ENCODE data around the gene PCDHA9. TPM values are rescaled to one million over a fixed set of nuclear protein-coding genes. Genes with fewer than 3 reads are reported as not detected.
A peak's percentile ranks its signal among the peaks of the same experiment; 100 is the strongest.

The PCDHA9 gene
- total RNA-seq, 2 donors from 2014 or later, result 1.3 to 3.3 TPM

DNA sequence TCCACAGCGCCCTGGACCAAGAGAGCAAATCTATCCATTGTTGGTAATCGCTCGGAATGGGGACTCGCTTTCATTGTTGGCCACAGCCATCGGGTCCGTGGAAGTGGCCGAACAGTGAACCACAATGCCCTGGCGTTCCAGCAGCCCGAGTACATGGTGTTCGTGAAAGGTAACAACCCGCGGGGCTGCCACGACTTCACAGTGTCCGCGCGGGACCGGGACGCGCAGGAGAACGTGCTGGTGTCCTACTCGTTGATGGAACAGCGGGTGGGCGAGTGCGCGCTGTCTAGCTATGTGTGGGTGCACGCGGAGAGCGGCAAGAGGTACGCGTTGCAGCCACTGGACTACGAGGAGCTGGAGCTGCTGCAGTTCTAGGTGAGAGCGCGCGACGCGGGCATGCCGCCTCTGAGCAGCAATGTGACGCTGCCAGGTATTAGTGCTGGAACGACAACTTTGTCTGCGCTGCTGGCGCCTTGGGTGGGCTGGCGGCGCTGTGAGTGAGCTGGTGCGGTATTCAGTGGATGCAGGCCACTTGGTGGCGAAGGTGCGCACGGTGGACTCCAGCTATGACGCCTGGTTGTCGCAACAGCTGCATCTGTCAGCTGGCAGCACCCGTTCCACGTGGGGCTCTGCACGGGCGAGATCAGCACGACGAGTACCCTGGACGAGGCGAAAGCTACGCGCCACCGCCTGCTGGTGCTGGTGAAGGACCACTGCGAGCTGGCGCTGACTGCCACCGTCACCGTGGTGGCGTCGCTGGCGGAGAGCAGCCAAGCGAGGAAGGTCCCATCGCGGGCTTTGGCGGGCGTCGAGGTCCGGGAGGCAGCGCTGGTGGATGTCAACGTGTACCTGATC lies 14.5 kb downstream of the PCDHA9 start:
- no peaks in the 10 kb centered on the region for H3K36me3 ChIP-seq (replicated peaks in 1 of 2; ENCODE audit: insufficient read depth in 1 of 2, low read depth in 2 of 2)
- TF ChIP-seq CTCF (IDR thresholded peaks at IDR 0.05), result no peak
- no peak for TF ChIP-seq POLR2A (IDR thresholded peaks at IDR 0.05)
- H3K27ac ChIP-seq, result no peak overlapping the region
- 27 to 52% methylated on average over 20 to 74 of the region's 76 CpGs for WGBS, 2 donors
- DNase-seq (no peak), ATAC-seq (no peak)
- peaks cover 0 to 37% (median under 1%) of the 10 kb centered on the region in 3 donors for H3K9me3 ChIP-seq
- H3K27me3 ChIP-seq, result no peaks in the 10 kb centered on the region
- peaks cover 2% of the 10 kb centered on the region for H3K4me1 ChIP-seq
- no peak overlapping the region for H3K4me3 ChIP-seq
- intact Hi-C loops (cut with DNase I), result no loop called here

DNA sequence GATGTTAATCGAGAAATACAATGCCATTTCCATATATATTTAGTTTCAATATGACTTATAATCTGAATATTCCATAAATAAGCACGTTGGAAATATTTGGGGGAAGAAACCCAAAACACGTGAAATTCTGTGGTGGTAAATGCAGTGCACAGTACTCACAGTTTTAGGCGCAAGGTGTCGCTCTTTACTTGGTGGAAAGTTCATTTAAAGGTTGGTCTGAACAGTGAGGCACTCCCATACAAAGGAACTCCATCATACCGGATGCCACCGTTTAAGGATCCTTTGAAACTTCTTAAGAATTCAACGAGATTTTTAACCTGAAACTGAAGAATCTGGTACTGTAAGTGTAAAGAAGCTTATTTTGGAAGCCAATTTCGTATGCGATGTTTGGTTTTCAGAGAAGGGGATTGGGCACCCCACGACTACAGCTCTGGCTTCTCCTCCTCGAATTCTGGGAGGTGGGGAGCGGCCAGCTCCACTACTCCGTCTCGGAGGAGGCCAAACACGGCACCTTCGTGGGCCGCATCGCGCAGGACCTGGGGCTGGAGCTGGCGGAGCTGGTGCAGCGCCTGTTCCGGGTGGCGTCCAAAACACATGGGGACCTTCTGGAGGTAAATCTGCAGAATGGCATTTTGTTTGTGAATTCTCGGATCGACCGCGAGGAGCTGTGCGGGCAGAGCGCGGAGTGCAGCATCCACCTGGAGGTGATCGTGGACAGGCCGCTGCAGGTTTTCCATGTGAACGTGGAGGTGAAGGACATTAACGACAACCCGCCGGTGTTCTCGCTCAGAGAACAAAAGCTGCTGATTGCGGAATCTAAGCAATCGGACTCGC lies 20.8 kb downstream of the PCDHA9 start, which contains the start of gene PCDHA11:
TSS of gene PCDHA11 (plus strand) at position 237 of the 834 bp plus-strand sequence. CDS start at position 384, 147 bp downstream.
- no peaks in the 10 kb centered on the region for H3K27me3 ChIP-seq
- TF ChIP-seq CTCF (IDR thresholded peaks at IDR 0.05) (peak; percentile 8 to 55 (median 31)), POLR2A (IDR thresholded peaks at IDR 0.05) (no peak)
- 17 to 23% methylated on average over 22 to 41 of the region's 41 CpGs for WGBS, 2 donors
- ATAC-seq (peak; percentile 55), DNase-seq (peak in 3 of 4 donors; percentile 36 to 57 (median 40))
- no peak within 1 kb of the TSS for H3K4me3 ChIP-seq
- no peaks in the 10 kb centered on the region for H3K4me1 ChIP-seq
- intact Hi-C loops (cut with DNase I), result no loop called here
- peaks cover 0 to 16% (median 3%) of the 10 kb centered on the region in 3 donors for H3K9me3 ChIP-seq
- H3K27ac ChIP-seq, result no peak within 1 kb of the TSS
- no peaks in the 10 kb centered on the region for H3K36me3 ChIP-seq (replicated peaks in 1 of 2; ENCODE audit: insufficient read depth in 1 of 2, low read depth in 2 of 2)

DNA sequence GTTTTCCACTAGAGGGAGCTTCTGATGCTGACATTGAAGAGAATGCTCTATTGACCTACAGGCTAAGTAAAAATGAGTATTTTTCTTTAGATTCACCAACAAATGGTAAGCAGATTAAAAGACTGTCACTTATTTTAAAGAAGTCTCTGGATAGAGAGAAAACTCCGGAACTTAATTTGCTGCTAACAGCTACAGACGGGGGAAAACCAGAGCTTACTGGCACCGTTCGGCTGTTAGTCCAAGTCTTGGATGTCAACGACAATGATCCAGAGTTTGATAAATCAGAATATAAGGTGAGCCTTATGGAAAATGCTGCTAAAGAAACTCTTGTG lies 21.3 kb downstream of the PCDHA9 start:
- H3K4me1 ChIP-seq, result no peaks in the 10 kb centered on the region
- H3K4me3 ChIP-seq, result no peak overlapping the region
- TF ChIP-seq POLR2A (IDR thresholded peaks at IDR 0.05), result no peak
- peak in 2 of 7 experiments; percentile 17 to 23 for TF ChIP-seq CTCF (IDR thresholded peaks at IDR 0.05)
- peaks cover 0 to 16% (median 3%) of the 10 kb centered on the region in 3 donors for H3K9me3 ChIP-seq
- no peak overlapping the region for H3K27ac ChIP-seq
- DNase-seq (no peak), ATAC-seq (no peak)
- no peaks in the 10 kb centered on the region for H3K36me3 ChIP-seq (replicated peaks in 1 of 2; ENCODE audit: insufficient read depth in 1 of 2, low read depth in 2 of 2)
- H3K27me3 ChIP-seq, result no peaks in the 10 kb centered on the region
- intact Hi-C loops (cut with DNase I), result no loop called here
- WGBS, 2 donors, result 57 to 62% methylated on average over 5 of the region's 5 CpGs

GRCh38 chr5:140870221-140871201 lies 22.3 kb downstream of the PCDHA9 start:
- 42 to 76% methylated on average over 31 to 97 of the region's 114 CpGs for WGBS, 2 donors
- Histone ChIP-seq H3K27me3 (no peaks in the 10 kb centered on the region), H3K9me3 (peaks cover 0 to 22% (median 3%) of the 10 kb centered on the region in 3 donors), H3K4me3 (no peak overlapping the region), H3K4me1 (no peaks in the 10 kb centered on the region), H3K36me3 (replicated peaks in 1 of 2; ENCODE audit: insufficient read depth in 1 of 2, low read depth in 2 of 2) (no peaks in the 10 kb centered on the region), H3K27ac (no peak overlapping the region)
- intact Hi-C loops (cut with DNase I), result no loop called here
- ATAC-seq, result no peak
- TF ChIP-seq POLR2A (IDR thresholded peaks at IDR 0.05) (no peak), CTCF (IDR thresholded peaks at IDR 0.05) (no peak)
- no peak for DNase-seq

Measured in body of pancreas (tissue), 4 donors.